NT2/D1 (cell line): Measurements from ENCODE around the gene PYM1.

Experiments used
- DNase-seq: peaks from one replicate; pipeline ENCODE4 v3.0.0-alpha.2; 2011; ENCODE audit warnings: low read depth, low spot score
- H3K27me3 ChIP-seq: 2 replicates; pipeline ENCODE4 v1.6.0; 2011; ENCODE audit warnings: mild to moderate bottlenecking; ENCODE audit not compliant: insufficient read length, insufficient read depth
- H3K36me3 ChIP-seq: 2 replicates; pipeline ENCODE4 v1.6.1; 2011; ENCODE audit warnings: mild to moderate bottlenecking, low read length, mixed read lengths; ENCODE audit not compliant: insufficient read depth, insufficient read length
- H3K4me1 ChIP-seq: 2 replicates; pipeline ENCODE4 v1.5.1; 2011; ENCODE audit not compliant: insufficient read depth, insufficient read length
- H3K4me3 ChIP-seq: 2 replicates; pipeline ENCODE4 v1.5.1; 2011; ENCODE audit warnings: low read depth; ENCODE audit not compliant: insufficient read length
- H3K9ac ChIP-seq: 2 replicates; pipeline ENCODE4 v1.6.0; 2011; ENCODE audit warnings: low read depth; ENCODE audit not compliant: insufficient read length
- H3K9me3 ChIP-seq: 2 replicates; pipeline ENCODE4 v1.5.1; 2011; ENCODE audit warnings: mild to moderate bottlenecking, low read length; ENCODE audit not compliant: insufficient read depth
- SUZ12 ChIP-seq: IDR thresholded peaks from 2 replicates; pipeline ENCODE4 v1.6.1; 2011; ENCODE audit not compliant: insufficient read length, insufficient read depth; ENCODE audit errors: extremely low read depth
- YY1 ChIP-seq: IDR thresholded peaks from 2 replicates; pipeline ENCODE4 v1.6.1; 2011; ENCODE audit not compliant: insufficient read length, insufficient read depth
- ZNF274 ChIP-seq: IDR thresholded peaks from 2 replicates; pipeline ENCODE4 v1.6.1; 2011; ENCODE audit warnings: mild to moderate bottlenecking, low read depth, low read length

PYM1 gene

DNA sequence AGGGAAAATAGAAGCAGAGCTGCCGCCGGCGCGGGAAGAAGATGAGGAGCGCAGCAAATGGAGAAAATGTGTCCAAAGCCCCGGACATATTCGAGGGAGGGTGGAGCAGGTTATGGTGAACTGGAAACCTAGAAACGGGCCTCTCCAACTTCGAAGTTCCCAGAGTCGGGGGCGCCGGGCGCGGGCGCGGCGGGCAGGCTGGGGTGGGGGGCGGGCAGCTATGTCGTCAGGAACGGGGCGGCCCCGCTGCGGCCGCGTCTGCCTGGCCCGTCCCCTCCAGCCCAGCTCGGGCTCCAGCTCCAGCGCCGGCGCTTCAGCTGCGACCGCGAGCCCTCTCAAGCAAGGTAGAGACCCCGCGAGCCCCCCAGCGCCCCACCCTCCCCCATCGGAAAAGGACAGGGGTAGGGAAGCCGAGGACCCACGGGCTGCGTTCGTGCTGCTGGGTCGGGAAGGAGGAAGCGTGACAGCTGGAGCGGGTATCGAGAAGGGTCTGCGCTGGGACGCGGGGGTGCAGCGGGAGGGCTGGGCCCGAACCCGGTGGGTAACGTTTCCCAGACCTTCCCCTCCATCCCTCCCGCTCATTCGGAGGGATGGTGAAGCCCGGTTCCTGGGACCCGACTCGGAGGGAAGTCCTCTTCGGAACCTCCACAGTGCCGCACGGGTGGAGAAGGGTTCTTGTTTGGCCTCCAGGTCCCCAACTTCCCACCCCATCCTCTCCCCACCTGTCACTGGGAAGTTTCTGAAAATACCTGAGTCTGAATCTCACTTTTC is 4.3 kb upstream of the PYM1 start:
- H3K4me1 ChIP-seq = peaks cover 5% of the 10 kb centered on the region

DNA sequence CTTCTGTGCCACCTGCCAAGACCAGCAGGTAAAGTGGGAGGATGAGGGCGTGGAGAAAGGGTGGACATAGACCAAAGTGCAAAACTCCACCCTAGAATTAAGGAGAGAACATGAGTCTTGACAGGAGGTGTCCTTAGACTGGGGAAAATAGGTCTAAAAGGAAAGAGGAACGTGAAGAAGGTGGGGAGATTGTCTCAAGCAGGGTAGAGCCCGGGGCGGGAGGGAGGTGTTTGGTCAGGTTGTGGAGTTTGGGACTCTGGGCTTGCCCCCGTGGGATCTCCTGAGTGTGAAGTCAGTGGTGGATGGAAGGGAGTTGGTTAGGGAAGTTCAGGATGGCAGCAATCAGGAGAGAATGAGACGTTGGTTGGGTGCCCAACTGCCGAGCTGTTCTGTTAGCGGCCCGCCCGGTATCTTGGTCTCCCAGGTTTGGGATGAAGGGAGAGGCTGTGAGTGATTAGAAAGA is 3.7 kb upstream of the PYM1 start:
- Histone ChIP-seq H3K9me3 (no peaks in the 10 kb centered on the region), H3K4me1 (peaks cover 5% of the 10 kb centered on the region), H3K36me3 (peaks cover 8% of the 10 kb centered on the region), H3K4me3 (peak overlapping the region; percentile 66), H3K27me3 (peaks cover 35% of the 10 kb centered on the region), H3K9ac (peak overlapping the region; percentile 78)
- no peak for DNase-seq
- no peak for TF ChIP-seq ZNF274
- TF ChIP-seq YY1 = no peak
- TF ChIP-seq SUZ12 = no peak

More for the DNA sequence above, 4.3 kb upstream of the PYM1 start:
- DNase-seq = no peak
- H3K4me3 ChIP-seq = peak overlapping the region; percentile 66
- TF ChIP-seq ZNF274 = no peak
- TF ChIP-seq YY1 = no peak
- TF ChIP-seq SUZ12 = no peak
- no peaks in the 10 kb centered on the region for H3K9me3 ChIP-seq
- H3K9ac ChIP-seq = peak overlapping the region; percentile 78
- peaks cover 10% of the 10 kb centered on the region for H3K36me3 ChIP-seq
- peaks cover 35% of the 10 kb centered on the region for H3K27me3 ChIP-seq

DNA sequence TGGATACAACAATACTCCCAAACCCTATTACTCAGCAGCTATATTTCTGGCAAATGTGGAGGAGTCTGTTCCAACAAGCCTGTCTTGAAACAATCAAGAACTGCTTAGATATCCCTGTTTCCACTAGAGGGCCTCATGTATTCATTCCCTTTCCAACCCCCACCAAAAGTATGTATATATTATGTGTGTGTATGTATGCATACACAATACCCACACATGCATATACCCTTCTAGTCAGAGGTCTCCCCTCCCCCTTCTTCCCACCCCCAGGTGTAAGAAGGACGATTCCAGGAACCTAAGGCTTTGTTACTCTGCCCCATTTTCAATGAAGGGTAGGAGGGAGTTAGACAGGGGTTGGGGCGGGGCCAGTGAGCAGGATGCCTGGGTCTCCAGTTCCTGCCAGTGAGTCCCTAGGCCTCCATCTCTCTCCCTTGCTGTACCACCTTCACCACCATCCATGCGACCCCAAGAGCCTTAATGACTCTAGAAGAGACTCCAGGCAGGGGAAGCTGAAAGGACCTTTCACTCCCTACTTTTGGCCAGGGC is 3.1 kb upstream of the PYM1 start, which contains the start of gene DGKA:
Gene DGKA, plus strand, starts transcription at position 392 of the 546 bp plus-strand sequence. CDS start 5,342 bp downstream, outside the sequence.
- DNase-seq = no peak
- peak within 1 kb of the TSS; percentile 66 for H3K4me3 ChIP-seq
- H3K36me3 ChIP-seq = peaks cover 12% of the 10 kb centered on the region
- H3K4me1 ChIP-seq = peaks cover 5% of the 10 kb centered on the region
- H3K27me3 ChIP-seq = peaks cover 35% of the 10 kb centered on the region
- no peaks in the 10 kb centered on the region for H3K9me3 ChIP-seq
- TF ChIP-seq YY1 (no peak), ZNF274 (no peak), SUZ12 (no peak)
- peak within 1 kb of the TSS; percentile 78 for H3K9ac ChIP-seq

DNA sequence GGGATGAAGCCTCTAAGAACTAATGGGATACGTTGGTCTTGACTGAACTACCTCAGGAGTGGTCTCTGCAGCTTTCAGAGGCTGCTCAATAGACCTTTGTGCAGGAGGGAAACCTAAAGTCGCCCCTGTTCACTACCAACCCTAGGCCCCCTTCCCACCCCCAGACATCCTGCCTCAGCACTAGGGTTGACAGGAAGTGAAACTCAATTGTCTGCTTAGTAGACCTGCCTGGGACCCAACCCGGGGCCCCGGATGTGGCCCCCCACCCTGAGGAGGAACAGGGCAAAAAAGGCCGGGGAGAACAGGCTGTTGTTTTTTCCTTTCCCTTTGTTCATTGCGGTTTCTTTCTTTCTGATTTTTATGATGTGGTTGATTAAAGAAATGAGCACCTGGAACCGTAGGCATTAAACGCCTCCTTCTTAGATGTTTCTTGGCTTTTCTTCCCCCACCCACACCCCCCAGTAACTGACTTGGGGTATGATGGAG is 1.7 kb upstream of the PYM1 start:
- no peaks in the 10 kb centered on the region for H3K9me3 ChIP-seq
- no peak for DNase-seq
- peaks cover 31% of the 10 kb centered on the region for H3K27me3 ChIP-seq
- peaks cover 5% of the 10 kb centered on the region for H3K4me1 ChIP-seq
- H3K9ac ChIP-seq = no peak overlapping the region
- TF ChIP-seq ZNF274 (no peak), SUZ12 (no peak), YY1 (no peak)
- no peak overlapping the region for H3K4me3 ChIP-seq
- H3K36me3 ChIP-seq = peaks cover 18% of the 10 kb centered on the region

DNA sequence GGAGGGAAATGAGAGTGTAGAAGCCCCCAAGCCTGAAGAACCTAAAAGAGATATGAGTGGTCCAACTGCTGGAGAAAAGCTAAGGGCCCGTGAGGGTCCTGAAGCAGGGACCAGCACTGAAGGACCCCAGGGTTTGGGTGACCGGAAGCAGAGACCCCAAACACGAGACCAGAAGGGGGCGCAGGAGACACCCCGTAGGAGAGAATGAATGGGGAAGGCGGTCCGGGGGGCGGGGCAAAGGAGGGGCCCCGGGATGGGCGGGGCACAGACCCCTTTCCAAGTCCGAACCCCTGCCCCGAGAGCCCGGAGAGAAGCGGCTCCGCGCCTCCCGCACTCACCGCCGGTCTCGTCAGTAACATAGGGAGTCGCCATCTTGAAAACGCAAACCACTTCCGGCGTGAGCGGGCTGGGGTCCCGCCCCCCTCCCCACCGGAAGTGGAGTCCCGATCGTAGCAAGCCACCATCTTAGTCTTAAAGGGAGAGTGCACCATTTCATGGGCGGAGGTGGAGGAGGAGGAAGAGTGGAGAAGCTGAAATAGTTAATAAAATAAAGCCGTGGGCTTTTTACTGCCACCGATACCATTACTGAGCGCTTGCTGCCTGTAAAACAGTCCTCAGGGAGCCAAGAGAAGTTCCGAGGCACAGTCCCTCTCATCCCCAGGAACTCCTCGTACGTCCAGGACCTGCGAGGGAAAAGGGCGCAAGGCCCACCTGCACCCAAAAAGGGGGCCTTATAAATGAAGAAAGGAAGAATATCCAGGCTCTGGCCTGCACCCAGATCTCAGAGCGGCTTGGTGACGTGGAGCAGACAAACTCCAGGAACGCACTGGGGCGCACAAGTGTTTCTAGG is 731 bp downstream of the PYM1 start:
- Histone ChIP-seq H3K9ac (peak overlapping the region; percentile 97), H3K36me3 (peaks cover 35% of the 10 kb centered on the region), H3K9me3 (no peaks in the 10 kb centered on the region), H3K27me3 (peaks cover 12% of the 10 kb centered on the region), H3K4me3 (peak overlapping the region; percentile 98), H3K4me1 (peaks cover 7% of the 10 kb centered on the region)
- DNase-seq = peak; percentile 92
- peak; percentile 88 for TF ChIP-seq YY1
- no peak for TF ChIP-seq ZNF274

DNA sequence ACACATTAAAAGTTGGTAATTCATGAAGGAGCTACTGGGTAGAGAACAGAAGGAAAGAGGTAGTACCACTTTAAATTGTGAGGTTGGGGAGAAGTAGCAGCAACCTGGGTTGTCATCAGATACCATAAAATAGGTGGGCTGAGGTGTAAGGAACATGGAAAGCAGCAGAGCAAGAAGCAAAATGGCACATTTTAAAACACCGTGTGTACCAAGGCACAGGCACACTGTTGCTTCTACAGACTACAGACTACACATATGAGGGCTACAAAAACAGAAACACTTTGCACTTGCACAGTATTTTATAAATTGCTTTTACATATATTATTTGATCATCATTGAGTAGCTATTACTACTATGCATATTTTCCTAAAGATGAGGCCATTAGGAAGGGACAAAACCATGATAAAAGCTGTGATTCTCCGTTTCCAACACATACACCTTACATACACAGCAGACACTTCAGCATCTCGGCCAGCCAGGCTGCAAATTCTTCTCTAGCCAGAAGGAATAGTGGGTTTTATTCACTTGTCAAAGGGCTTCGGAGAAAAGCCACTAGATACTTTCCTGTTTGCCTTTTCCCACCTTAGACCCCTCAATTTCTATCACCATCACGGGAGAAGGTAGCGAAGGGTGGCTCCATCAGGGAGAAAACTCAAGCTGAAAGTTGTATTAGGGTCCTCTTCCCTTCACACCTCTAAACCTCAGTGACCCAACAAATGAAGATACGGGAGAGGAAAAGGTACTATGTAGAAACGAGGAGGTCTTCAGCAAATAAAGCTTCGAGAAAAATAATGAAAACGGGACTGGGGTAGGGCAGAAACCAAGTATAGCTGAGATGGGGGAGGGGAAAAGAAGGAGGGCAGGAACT is 1.6 kb downstream of the PYM1 start:
- H3K36me3 ChIP-seq = peaks cover 39% of the 10 kb centered on the region
- H3K9ac ChIP-seq = peak overlapping the region; percentile 97
- H3K4me3 ChIP-seq = peak overlapping the region; percentile 98
- no peaks in the 10 kb centered on the region for H3K9me3 ChIP-seq
- TF ChIP-seq YY1 (no peak), SUZ12 (no peak), ZNF274 (no peak)
- no peak for DNase-seq
- H3K4me1 ChIP-seq = peaks cover 4% of the 10 kb centered on the region
- peaks cover 3% of the 10 kb centered on the region for H3K27me3 ChIP-seq
